HL-60/S4 (cell line): ENCODE data around the gene RAD51B.
"Not testable (repeated sequence)": the region's sequence is repeated elsewhere in the genome, so short reads cannot be mapped to it uniquely, and the experiment has no call there.

ENCODE experiments used
- in situ Hi-C: fragments of 300-500 bp; cut with MboI; formaldehyde crosslinking; loops from 2 replicates; pipeline ENCODE4 v1.14.3; 2022; ENCODE audit warnings: low sequenced_read_pairs

RAD51B gene

DNA sequence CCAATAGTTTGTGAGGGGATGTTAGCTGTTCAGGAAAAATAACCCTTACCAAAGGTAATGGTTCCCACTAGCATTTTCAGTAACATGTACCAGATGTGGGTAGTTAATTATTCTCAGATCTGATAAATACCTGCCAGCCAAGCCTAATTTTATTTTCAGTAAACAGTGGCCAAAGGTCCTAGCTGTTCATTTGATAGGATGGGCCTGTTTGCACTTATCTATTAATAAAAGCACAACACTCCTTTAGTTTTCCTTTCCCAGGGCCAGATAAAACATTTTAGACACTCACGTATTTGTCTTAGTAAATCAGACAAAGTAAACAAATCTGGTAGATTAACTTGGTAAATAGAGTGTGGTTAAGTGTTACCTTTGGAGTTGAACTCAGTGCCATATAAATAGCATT is 345.1 kb downstream of the RAD51B start:
- in situ Hi-C loops, result no loop called here

DNA sequence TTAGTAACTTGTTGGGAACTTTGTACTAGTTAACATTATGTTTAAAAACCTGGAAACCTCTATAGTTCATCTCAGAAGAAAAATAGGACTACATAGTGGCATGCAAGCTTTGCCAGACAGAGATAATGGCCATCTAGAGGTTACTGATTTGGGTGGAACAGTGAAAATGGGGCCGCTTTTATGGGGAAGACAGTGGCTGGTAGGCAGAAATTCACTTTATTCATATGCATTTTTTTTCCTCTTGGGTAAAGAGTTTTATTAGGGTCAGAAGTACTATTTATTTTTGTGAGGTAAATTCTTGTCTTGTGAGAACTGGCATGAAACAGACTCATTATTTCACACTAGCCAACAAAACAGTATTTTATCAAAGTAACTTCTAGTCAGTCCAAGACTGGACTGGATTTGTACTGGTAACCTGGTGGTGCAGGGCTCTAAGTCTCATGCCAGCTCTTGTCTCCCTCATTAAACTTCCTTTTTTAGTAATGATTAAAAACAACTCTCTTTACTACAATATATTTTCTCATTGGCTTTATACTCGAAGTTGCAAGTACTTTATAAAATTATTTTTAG is 345.8 kb downstream of the RAD51B start:
- in situ Hi-C loops, result no loop called here

DNA sequence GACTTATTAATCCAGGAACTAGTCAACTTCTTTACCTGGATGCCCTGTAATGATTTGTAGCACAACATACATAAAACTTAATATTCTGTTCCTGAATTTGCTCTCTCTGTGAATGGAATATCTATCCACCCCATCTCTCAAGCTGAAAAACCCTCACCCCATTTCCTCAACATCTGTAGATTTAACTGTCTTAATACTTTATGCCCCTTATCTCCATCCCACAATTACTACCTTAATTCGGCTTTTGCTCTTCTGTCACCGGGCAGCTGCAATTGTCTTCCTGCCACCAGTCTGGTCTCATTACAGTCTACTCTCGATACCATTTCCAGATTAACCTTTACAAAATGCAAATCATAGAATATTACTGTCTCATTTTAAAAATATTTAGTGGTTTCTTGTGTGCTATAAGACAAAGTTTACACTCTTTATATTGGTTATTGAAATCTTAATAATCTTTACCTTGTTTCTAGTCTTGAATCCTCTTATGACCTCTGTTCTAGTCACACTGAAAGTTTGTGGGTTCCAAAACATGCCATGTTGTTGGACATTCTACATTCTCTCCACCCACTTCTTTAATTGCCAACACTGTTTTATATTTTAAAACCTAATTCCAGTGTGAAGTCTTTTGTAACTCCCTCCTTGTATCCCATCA is 347.3 kb downstream of the RAD51B start:
- in situ Hi-C loops, result no loop called here

DNA sequence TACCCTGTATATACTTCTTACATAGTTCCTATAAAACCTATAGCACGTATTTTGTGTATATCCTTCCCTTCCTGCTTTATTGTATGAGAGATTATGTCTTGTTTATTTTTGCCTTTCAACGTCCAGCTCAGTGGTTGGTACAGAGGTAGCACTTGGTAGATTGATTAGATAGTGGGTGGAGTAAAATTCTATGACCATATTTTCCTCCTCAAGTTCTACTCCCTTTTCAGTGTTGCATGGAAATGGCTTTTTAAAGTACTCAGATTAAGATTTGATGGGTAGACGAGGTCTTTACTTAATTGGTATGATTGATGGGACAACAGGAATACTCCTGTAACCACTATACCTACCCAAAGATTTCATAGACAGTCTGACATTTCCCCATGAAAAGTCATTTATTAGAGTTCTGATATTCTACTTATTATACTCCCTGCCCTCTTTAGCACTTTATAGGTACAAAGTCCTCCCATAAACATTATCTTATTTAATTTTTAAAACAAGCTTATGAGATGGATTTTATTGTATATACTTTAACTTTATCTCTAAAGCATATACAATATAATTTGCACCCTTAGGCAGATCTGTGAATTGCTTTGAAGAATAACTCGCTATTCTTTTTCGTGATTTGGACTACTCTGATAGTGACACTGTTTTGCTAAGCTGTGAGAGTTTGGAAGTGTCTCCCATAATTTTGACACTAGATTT is 348.0 kb downstream of the RAD51B start:
- in situ Hi-C loops, result no loop called here

DNA sequence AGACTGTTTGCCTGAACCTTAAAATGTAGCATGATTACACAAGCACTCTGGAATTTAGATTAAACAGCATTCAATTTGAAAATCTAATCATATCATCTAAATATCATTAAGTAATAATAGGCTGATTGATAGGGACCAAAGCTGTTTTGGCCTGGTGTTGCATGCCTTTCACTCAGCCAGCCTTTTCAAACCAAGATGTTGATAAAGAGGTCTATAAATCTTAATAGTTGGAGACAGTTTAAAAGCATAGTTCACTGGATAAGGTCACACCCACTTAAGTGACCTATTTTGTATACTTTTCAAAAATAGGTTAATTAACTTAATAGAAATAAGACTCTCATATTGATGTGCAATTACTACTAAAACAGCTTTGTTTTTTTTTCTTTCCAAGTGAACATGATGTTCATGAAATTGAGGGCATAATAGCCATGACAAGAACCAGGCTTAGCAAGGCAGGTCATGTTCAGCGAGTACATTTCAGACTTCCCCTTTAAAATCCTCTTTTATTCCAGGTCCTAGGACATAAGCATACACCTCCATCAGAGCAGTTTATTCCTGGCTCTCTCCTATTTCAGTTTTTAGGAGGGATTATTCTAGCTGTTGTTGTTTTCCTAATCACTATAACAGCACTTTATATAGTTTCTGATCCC is 349.0 kb downstream of the RAD51B start:
- in situ Hi-C loops, result no loop called here

DNA sequence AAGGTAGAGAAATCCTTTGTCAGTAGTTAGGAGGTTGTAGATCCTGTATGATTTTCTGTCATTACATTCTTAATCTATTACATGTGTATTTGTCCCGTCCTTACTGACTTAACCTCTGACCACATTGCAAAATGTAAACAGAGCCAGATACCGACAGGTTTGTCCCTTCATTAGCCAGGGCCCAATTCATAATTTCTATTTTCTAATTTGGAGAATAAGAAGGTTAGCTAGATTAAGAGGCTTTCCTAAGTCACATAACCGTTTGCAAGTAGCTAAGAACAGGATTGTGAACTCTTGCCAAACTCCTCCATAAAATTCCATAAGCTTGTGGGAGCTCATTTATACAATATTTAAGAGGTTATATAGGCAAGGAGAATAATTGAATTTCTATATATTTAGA is 352.6 kb downstream of the RAD51B start:
- in situ Hi-C loops, result no loop called here

DNA sequence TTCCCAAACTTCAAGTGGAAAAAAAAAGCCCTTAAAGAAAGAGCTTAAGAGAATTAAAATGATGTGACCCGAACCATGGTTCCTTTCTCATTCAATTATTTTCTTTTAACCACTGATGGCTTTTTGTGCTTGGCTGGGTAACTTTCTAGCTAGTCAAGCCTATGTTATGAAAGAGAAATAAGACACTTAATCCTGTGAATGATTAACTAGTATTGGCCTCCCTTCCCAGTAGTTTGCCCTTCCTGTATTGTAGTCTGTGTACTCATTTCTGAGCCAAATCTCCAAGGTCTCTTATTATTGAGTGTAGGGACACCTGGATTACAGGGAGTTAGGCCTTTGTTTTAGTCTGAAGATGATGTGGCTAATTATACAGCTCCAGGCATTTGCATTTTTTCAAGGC is 353.0 kb downstream of the RAD51B start:
- in situ Hi-C loops, result no loop called here

DNA sequence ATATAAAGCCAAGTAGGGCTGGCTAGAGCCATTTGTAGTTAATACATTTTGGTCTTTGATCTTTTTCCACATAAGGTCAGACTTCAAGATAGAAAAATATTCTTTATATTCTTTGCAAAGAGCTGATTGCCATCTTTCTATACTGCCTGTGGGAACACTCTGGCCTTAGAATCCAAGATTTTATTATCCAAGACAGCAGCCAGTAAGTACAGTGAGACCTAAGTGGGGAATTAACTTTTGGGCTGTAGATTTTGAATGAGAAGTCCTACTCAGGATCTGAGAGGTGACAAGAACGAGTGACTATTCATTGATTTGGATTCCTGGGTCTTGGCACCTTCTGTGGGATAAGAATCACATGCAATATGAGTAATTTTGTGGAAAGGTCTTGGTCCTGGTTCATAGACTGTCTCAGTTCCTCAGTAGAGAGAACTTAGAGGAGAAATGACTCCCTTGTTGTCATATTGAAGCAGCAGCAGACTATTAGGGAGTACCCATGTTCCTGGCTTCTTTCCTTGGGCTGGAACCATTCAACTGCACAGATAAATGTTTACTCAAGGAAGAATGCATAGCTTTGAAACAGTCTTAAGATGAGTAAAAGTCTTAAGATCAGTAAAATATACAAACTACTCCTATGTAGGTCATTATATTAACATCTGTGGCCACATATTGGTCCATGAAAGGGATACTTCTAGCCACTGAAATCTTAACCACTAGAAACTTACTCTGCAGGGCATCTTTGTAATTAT is 353.8 kb downstream of the RAD51B start:
- in situ Hi-C loops, result no loop called here

DNA sequence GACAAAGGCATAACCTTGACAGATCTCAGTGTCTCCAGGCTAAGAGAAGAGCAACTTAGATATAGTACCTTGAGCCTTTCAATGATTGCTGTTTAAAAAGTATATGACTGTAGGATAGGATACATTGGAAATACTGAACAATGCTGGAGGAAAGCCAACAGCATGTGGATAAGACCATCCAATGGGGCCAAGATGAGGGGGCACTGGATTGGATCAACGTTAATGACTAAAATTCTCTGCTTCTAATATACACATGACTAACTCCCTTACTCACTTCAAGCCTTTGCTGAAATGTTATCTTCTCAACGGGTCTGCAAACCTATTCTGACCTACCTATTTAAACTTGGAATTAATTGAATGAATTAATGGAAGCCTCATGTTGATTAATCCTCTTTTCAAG is 354.9 kb downstream of the RAD51B start:
- in situ Hi-C loops, result no loop called here

DNA sequence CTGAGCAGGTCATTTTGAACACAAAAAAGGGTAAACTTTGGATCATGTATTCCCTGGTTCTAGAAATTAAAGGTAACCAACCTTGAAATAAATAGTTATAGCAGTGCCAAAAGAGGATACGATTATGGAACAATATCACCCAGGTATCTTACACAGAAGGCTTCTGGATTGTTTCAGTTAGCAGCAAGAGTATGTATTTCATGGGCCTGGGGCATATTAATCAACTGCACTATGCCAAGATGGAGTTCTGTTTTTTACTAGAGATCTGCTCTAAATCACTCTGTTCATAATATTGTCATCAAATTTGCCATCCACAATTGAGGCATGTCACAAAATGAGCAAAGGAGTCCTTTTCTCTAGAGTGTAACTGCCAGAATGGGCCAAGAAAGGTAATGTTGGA is 357.1 kb downstream of the RAD51B start:
- in situ Hi-C loops, result no loop called here

DNA sequence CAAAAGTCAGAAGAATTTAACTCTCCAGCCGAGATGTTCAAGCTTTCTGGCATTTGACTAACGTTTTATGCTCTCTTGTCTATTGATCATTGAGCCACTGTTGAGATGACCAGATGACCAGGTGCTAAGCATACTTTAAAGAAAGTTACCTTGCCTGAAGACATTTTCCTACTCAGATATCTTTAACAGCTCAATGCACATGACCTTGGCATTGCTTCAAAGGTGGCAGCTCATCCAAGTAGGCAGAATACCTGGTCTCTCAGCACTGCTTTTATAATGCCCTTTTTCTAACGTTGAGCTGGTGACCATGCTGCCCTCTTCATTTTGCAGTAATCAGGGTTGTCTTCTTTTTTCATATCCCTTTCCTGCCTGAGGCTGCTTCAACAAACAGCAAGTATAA is 358.1 kb downstream of the RAD51B start:
- in situ Hi-C loops, result no loop called here

DNA sequence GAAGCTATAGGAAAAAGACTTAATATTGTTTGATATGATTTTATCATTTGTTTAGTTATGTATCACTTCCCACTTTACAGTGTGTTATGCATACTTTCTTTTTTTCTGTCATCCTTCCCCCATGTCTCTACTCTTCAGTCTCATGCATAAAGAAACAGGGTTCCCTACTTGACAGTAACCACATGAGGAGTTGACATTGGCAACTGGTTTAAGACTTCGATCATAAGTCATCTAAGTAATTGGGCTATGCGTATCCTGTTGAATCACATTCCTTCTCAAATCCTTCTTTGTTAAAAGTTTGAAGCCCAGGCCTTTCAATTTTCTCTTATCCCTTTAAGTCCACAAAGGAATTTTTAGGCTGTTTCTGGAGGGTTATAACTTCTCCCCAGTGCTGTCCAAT is 358.7 kb downstream of the RAD51B start:
- in situ Hi-C loops, result no loop called here

DNA sequence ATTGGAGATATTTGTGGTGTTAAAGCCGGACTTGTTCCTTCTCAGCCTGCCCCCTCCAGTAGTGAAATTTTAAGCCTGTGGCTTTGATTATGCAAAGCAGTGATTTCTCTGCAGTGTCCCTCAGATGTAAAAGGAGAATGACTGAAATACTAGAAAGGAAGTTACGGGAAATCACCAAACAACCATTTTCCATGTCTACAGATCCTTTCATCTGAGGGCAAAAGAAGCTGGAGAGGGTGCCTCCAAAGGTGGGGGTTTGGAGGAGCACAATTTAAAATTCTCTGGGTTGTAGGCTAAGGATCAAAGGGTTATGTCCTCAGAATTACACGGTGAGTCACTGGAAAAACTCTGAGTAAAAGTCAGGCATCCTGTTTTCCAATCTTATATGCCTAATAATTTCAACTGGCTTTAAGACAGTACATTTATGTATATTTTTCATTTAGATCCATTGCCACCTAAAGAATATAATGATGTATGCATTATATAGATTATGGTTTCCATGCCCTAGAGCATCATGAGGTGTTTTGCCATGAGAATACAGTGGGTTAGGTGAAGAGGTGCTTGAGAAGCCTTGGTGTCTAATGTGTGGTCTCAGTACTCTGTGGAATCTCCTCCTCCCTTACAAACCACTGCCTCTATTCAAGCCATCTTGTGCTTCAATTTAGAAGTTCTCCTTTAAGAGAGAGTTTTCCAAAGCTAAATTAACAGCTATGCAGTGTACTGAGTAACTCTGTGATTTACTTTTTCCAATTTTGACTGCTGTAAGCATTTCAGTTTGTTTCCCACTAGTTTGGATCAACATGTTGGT is 362.1 kb downstream of the RAD51B start:
- in situ Hi-C loops, result no loop called here

DNA sequence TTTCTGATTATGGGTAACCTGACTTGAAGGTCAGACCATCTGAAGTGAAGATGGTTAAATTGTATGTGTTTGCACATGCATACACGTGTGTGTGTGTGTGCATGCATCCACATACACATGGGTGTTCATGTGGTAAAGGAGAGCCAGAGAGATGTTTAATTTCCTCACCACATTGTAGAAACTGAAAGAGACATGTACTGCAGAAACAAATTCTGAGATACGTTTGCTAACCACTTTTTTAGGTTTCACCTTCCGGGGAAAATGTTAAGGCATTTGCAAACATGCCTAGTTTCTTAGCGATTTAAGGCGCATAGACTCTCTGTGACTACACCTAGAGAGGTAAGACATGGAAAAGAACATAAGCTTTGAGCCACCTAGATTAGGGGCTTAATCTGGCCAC is 362.9 kb downstream of the RAD51B start:
- in situ Hi-C loops, result no loop called here

DNA sequence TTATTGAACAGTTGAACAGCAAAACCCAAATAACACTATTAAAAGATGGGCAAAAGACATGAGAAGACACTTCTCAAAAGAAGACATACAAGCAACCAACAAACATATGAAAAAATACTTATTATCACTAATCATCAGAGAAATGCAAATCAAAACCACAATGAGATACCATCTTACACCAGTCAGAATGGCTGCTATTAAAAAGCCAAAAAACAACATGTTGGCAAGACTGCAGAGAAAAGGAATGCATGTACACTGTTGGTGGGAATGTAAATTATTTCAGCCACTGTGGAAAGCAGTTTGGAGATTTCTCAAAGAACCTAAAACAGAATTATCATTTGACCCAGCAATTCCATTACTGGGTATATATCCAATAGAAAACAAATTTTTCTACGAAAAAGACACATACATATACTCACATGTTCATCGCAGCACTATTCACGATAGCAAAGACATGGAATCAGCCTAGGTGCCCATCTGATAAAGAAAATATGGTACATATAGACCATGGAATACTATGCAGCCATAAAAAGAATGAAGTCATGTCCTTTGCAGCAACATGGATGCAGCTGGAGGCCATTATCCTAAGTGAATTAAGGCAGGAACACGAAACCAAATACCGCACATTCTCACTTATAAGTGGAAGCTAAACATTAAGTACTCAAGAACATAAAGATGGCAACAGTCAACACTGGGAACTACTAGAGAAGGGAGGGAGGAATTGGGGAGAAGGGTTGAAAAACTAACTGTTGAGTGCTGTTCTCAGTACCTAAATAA is 367.1 kb downstream of the RAD51B start:
- in situ Hi-C loops, result not testable (repeated sequence)

DNA sequence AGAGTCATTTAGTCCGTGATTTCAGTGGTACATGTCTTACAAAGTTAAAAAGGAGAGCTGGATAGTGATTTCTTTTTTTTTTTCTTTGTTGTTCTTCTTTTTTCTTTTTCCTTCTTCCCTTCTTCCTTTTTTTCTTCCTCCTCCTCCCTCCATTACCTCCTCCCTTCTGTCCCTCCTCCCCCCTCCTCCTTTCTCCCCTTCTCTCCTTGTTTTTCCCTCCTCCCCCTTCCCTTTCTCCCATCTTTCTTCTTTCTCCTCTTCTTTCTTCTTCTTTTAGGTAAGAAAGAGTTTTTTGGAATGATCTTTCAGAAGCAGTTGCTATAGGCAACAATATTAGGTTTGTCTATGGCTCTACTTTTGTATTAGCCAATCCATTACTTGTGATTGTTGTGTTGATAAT is 368.6 kb downstream of the RAD51B start:
- in situ Hi-C loops, result no loop called here

DNA sequence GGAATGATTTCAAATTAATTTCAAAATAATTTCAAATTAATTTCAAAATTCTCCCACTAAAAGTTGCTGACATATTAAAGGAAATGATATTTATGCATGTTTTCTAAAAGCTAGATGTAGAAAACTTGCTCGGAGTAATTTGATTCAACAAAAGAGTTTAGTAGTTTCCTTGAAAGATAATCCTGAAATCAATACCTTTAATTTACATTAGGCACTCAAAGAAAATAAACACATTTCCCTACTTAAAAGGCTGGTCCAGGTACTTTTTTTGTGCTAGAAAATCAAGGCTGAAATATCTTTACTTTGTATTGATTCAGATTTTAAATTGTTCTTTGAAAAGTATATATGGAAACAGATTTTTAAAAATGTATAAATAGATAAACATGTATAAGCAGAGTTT is 370.5 kb downstream of the RAD51B start:
- in situ Hi-C loops, result no loop called here

DNA sequence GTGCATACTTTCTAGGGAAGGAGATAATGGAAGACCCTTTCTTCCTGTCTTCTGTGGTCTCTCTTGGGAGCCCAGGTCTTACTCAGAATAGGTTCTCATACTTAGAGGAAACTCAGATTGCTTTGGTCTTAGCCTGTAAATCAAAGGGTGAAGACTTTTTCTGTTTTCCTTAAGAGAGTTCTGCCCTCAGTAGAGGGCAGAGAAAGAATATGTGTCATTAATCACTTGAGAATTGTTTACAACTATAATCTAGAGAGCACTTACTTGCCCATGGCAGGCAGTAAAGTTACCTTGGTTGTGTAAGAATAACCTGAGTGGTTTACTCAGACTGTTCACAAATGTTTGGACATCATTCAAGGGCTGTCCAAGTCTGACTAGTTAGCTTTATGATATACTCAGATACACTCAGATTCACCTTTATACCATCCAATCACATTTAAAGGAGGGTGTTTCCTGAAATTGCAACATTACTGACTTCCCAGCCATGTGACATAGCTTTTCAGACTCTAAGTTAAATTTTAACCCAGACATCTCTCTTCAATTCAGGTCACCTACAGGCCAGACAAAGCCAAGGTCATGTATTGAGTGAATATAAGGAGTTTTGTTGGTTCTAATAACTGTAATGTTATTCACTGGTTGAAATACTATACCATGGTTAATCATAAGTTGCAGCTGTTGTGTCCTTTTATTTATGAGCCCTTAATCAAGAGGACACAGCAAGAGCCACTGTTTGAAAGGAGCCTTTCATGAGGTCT is 372.2 kb downstream of the RAD51B start:
- in situ Hi-C loops, result no loop called here

DNA sequence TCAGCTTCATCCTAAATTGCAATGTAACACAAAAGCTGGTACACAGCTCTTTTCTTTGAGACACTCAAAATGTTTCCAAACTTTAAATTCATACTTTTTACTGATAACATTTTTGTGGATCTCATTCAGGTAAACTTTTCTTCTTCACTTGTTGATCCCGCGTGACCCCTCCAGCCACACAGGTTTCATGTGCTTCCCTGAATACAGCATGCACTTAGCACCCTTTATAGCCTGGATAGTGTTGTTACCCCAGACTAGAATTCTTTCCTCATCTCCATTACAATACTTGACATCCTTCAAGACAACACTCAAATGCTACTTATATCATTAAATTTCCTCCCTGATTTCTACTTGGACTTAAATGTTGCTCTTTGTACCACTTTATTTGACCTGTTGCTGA is 373.4 kb downstream of the RAD51B start:
- in situ Hi-C loops, result no loop called here
